ENCODE measurements around the gene HRNR.
A peak's percentile ranks its signal among the peaks of the same experiment; 100 is the strongest.
"Not testable (repeated sequence)": the region's sequence is repeated elsewhere in the genome, so short reads cannot be mapped to it uniquely, and the experiment has no call there.

Gene HRNR

GRCh38 chr1:152228831-152229230 lies 4.8 kb upstream of the HRNR start:
- no peak overlapping the region for H3K27ac ChIP-seq (ENCODE audit: insufficient read depth in 1 of 2, low read depth in 1 of 2, low read length in 2 of 2, poor library complexity in 1 of 2, severe bottlenecking in 2 of 2)
- no peak overlapping the region for H3K4me3 ChIP-seq (ENCODE audit: control insufficient read depth in 1 of 7, extremely low read depth in 1 of 7, insufficient read depth in 4 of 7, low read depth in 2 of 7, low read length in 6 of 7)
- no peaks in the 10 kb centered on the region for H3K9me3 ChIP-seq (ENCODE audit: control extremely low read depth in 1 of 5, control insufficient read depth in 4 of 5, insufficient read depth in 2 of 5, low read depth in 1 of 5, low read length in 4 of 5)
- 96% methylated on average over 3 of the region's 3 CpGs for WGBS (ENCODE audit: insufficient coverage)
- ChIA-PET POLR2A (no interaction called here), CTCF (interaction anchor here (0.6 to 1.1 kb wide), 2 partner anchors 44 to 1489 kb away, joined by 3 read pairs; no protein-coding TSS in a partner anchor)
- no peaks in the 10 kb centered on the region for H3K36me3 ChIP-seq (ENCODE audit: control insufficient read depth in 4 of 4, insufficient read depth in 4 of 4, low read length in 3 of 4)
- H3K4me1 ChIP-seq (ENCODE audit: control extremely low read depth in 1 of 4, control insufficient read depth in 4 of 4, insufficient read depth in 4 of 4, low read length in 3 of 4) = no peaks in the 10 kb centered on the region
- peaks cover 0 to 2% (median 0%) of the 10 kb centered on the region in 5 experiments for H3K27me3 ChIP-seq (replicated peaks in 2 of 5; ENCODE audit: control insufficient read depth in 4 of 5, insufficient read depth in 5 of 5, low read length in 4 of 5)
- no peak for DNase-seq

- peak in 2 of 3 donors; percentile 10 to 12 for DNase-seq
- no peak overlapping the region for H3K27ac ChIP-seq (ENCODE audit: insufficient read depth in 1 of 2, low read depth in 1 of 2, low read length in 2 of 2, poor library complexity in 1 of 2, severe bottlenecking in 2 of 2)
- ChIA-PET POLR2A (no interaction called here), CTCF (interaction anchor here (0.8 to 1.4 kb wide), 3 partner anchors 38 to 174 kb away, joined by 3 to 4 read pairs (median 4); no protein-coding TSS in a partner anchor)
- WGBS (ENCODE audit: insufficient coverage) = no CpG with 5 or more reads among the region's 1 CpG
- H3K4me3 ChIP-seq (ENCODE audit: control insufficient read depth in 1 of 7, extremely low read depth in 1 of 7, insufficient read depth in 4 of 7, low read depth in 2 of 7, low read length in 6 of 7) = no peak overlapping the region
- H3K9me3 ChIP-seq (ENCODE audit: control extremely low read depth in 1 of 5, control insufficient read depth in 4 of 5, insufficient read depth in 2 of 5, low read depth in 1 of 5, low read length in 4 of 5) = no peaks in the 10 kb centered on the region
- no peaks in the 10 kb centered on the region for H3K4me1 ChIP-seq (ENCODE audit: control extremely low read depth in 1 of 4, control insufficient read depth in 4 of 4, insufficient read depth in 4 of 4, low read length in 3 of 4)
- H3K36me3 ChIP-seq (ENCODE audit: control insufficient read depth in 4 of 4, insufficient read depth in 4 of 4, low read length in 3 of 4) = no peaks in the 10 kb centered on the region
- peaks cover 0 to 2% (median 0%) of the 10 kb centered on the region in 5 experiments for H3K27me3 ChIP-seq (replicated peaks in 2 of 5; ENCODE audit: control insufficient read depth in 4 of 5, insufficient read depth in 5 of 5, low read length in 4 of 5)
These were observed 3.4 kb upstream of the HRNR start for GRCh38 chr1:152227310-152227928.

- Histone ChIP-seq H3K36me3 (ENCODE audit: control insufficient read depth in 4 of 4, insufficient read depth in 4 of 4, low read length in 3 of 4) (no peaks in the 10 kb centered on the region), H3K27ac (ENCODE audit: insufficient read depth in 1 of 2, low read depth in 1 of 2, low read length in 2 of 2, poor library complexity in 1 of 2, severe bottlenecking in 2 of 2) (no peak overlapping the region), H3K9me3 (ENCODE audit: control extremely low read depth in 1 of 5, control insufficient read depth in 4 of 5, insufficient read depth in 2 of 5, low read depth in 1 of 5, low read length in 4 of 5) (no peaks in the 10 kb centered on the region), H3K4me3 (ENCODE audit: control insufficient read depth in 1 of 7, extremely low read depth in 1 of 7, insufficient read depth in 4 of 7, low read depth in 2 of 7, low read length in 6 of 7) (no peak overlapping the region), H3K27me3 (replicated peaks in 2 of 5; ENCODE audit: control insufficient read depth in 4 of 5, insufficient read depth in 5 of 5, low read length in 4 of 5) (peaks cover 0 to 2% (median 0%) of the 10 kb centered on the region in 5 experiments), H3K4me1 (ENCODE audit: control extremely low read depth in 1 of 4, control insufficient read depth in 4 of 4, insufficient read depth in 4 of 4, low read length in 3 of 4) (no peaks in the 10 kb centered on the region)
- CTCF ChIA-PET = interaction anchor here (0.7 kb wide), 1 partner anchor 532 kb away, joined by 3 read pairs; the partner anchor contains the start of gene KPRP
- POLR2A ChIA-PET = no interaction called here
- no peak for DNase-seq
- WGBS (ENCODE audit: insufficient coverage) = 83% methylated on average over 3 of the region's 3 CpGs
These were observed 1.7 kb upstream of the HRNR start for GRCh38 chr1:152225678-152226077.

GRCh38 chr1:152220166-152221163 lies 3.5 kb downstream of the HRNR start:
- WGBS (ENCODE audit: insufficient coverage) = 96% methylated on average over 25 of the region's 30 CpGs
- POLR2A ChIA-PET = no interaction called here
- peaks cover 0 to under 1% (median 0%) of the 10 kb centered on the region in 5 experiments for H3K27me3 ChIP-seq (replicated peaks in 2 of 5; ENCODE audit: control insufficient read depth in 4 of 5, insufficient read depth in 5 of 5, low read length in 4 of 5)

GRCh38 chr1:152219438-152219837 lies 4.6 kb downstream of the HRNR start:
- 84% methylated on average over 14 of the region's 14 CpGs for WGBS (ENCODE audit: insufficient coverage)
- H3K4me1 ChIP-seq (ENCODE audit: control extremely low read depth in 1 of 4, control insufficient read depth in 4 of 4, insufficient read depth in 4 of 4, low read length in 3 of 4); DNase-seq; H3K36me3 ChIP-seq (ENCODE audit: control insufficient read depth in 4 of 4, insufficient read depth in 4 of 4, low read length in 3 of 4); H3K27ac ChIP-seq (ENCODE audit: insufficient read depth in 1 of 2, low read depth in 1 of 2, low read length in 2 of 2, poor library complexity in 1 of 2, severe bottlenecking in 2 of 2); POLR2A ChIA-PET; H3K4me3 ChIP-seq (ENCODE audit: control insufficient read depth in 1 of 7, extremely low read depth in 1 of 7, insufficient read depth in 4 of 7, low read depth in 2 of 7, low read length in 6 of 7); H3K27me3 ChIP-seq (replicated peaks in 2 of 5; ENCODE audit: control insufficient read depth in 4 of 5, insufficient read depth in 5 of 5, low read length in 4 of 5); CTCF ChIA-PET: not testable (repeated sequence)
- H3K9me3 ChIP-seq (ENCODE audit: control extremely low read depth in 1 of 5, control insufficient read depth in 4 of 5, insufficient read depth in 2 of 5, low read depth in 1 of 5, low read length in 4 of 5) = peaks cover 0 to 21% (median 7%) of the 10 kb centered on the region in 5 experiments

More at GRCh38 chr1:152220166-152221163, 3.5 kb downstream of the HRNR start:
- no peak for DNase-seq
- Histone ChIP-seq H3K4me3 (ENCODE audit: control insufficient read depth in 1 of 7, extremely low read depth in 1 of 7, insufficient read depth in 4 of 7, low read depth in 2 of 7, low read length in 6 of 7) (no peak overlapping the region), H3K4me1 (ENCODE audit: control extremely low read depth in 1 of 4, control insufficient read depth in 4 of 4, insufficient read depth in 4 of 4, low read length in 3 of 4) (no peaks in the 10 kb centered on the region), H3K36me3 (ENCODE audit: control insufficient read depth in 4 of 4, insufficient read depth in 4 of 4, low read length in 3 of 4) (no peaks in the 10 kb centered on the region), H3K9me3 (ENCODE audit: control extremely low read depth in 1 of 5, control insufficient read depth in 4 of 5, insufficient read depth in 2 of 5, low read depth in 1 of 5, low read length in 4 of 5) (peaks cover 0 to 16% (median 7%) of the 10 kb centered on the region in 5 experiments), H3K27ac (ENCODE audit: insufficient read depth in 1 of 2, low read depth in 1 of 2, low read length in 2 of 2, poor library complexity in 1 of 2, severe bottlenecking in 2 of 2) (no peak overlapping the region)
- CTCF ChIA-PET = interaction anchor here (0.9 kb wide), 1 partner anchor 24 kb away, joined by 3 read pairs; no protein-coding TSS in a partner anchor

GRCh38 chr1:152218762-152219436 lies 5.1 kb downstream of the HRNR start:
- WGBS (ENCODE audit: insufficient coverage) = 93% methylated on average over 24 of the region's 24 CpGs
- Histone ChIP-seq H3K36me3 (ENCODE audit: control insufficient read depth in 4 of 4, insufficient read depth in 4 of 4, low read length in 3 of 4) (no peaks in the 10 kb centered on the region), H3K4me3 (ENCODE audit: control insufficient read depth in 1 of 7, extremely low read depth in 1 of 7, insufficient read depth in 4 of 7, low read depth in 2 of 7, low read length in 6 of 7) (no peak overlapping the region), H3K27me3 (replicated peaks in 2 of 5; ENCODE audit: control insufficient read depth in 4 of 5, insufficient read depth in 5 of 5, low read length in 4 of 5) (no peaks in the 10 kb centered on the region), H3K27ac (ENCODE audit: insufficient read depth in 1 of 2, low read depth in 1 of 2, low read length in 2 of 2, poor library complexity in 1 of 2, severe bottlenecking in 2 of 2) (no peak overlapping the region), H3K4me1 (ENCODE audit: control extremely low read depth in 1 of 4, control insufficient read depth in 4 of 4, insufficient read depth in 4 of 4, low read length in 3 of 4) (no peaks in the 10 kb centered on the region), H3K9me3 (ENCODE audit: control extremely low read depth in 1 of 5, control insufficient read depth in 4 of 5, insufficient read depth in 2 of 5, low read depth in 1 of 5, low read length in 4 of 5) (peaks cover 0 to 21% (median 7%) of the 10 kb centered on the region in 5 experiments)
- CTCF ChIA-PET = no interaction called here
- DNase-seq = no peak
- POLR2A ChIA-PET = no interaction called here
